Fibroblast of lung (primary cell): Measurements from ENCODE around the gene MED15. TPM values are rescaled to one million over a fixed set of nuclear protein-coding genes. Genes with fewer than 3 reads are reported as not detected.

Experiments
- DNase-seq, 2 donors: peaks; one replicate each; pipeline versions ENCODE4 v3.0.0 to v3.0.0-alpha.2; 2010; ENCODE audit warnings: low read depth in 2 of 2
- H2AFZ ChIP-seq: 2 replicates; pipeline ENCODE4 v1.5.1; 2012; ENCODE audit warnings: low read length, control low read depth, inconsistent platforms
- H3K27ac ChIP-seq: 2 replicates; pipeline ENCODE4 v1.5.1; 2011; ENCODE audit warnings: low read length, control low read depth; ENCODE audit not compliant: insufficient read depth
- H3K27me3 ChIP-seq: 2 replicates; pipeline ENCODE4 v1.5.1; 2011; ENCODE audit warnings: mild to moderate bottlenecking, low read length; ENCODE audit not compliant: control insufficient read depth, insufficient read depth
- H3K36me3 ChIP-seq: 2 replicates; pipeline ENCODE4 v1.5.1; 2011; ENCODE audit warnings: low read length; ENCODE audit not compliant: control insufficient read depth, insufficient read depth
- H3K4me1 ChIP-seq: 2 replicates; pipeline ENCODE4 v1.5.1; 2011; ENCODE audit warnings: low read length; ENCODE audit not compliant: control insufficient read depth, insufficient read depth; ENCODE audit errors: extremely low read depth
- H3K4me2 ChIP-seq: 2 replicates; pipeline ENCODE4 v1.5.1; 2011; ENCODE audit warnings: low read length, control low read depth; ENCODE audit not compliant: insufficient read depth; ENCODE audit errors: extremely low read depth
- H3K4me3 ChIP-seq, 4 experiments: fragments of 200-600 bp in 1 of 4; sonication (generic) in 1 of 4; replicated peaks in 1 of 4; 2 replicates each; pipeline ENCODE4 v1.5.1; 2011 to 2016; ENCODE audit warnings: low read length in 4 of 4, low read depth in 3 of 4, mild to moderate bottlenecking in 3 of 4, control low read depth in 2 of 4, inconsistent platforms in 1 of 4, mixed read lengths in 1 of 4; ENCODE audit not compliant: insufficient read depth in 1 of 4; ENCODE audit errors: control extremely low read depth in 1 of 4
- H3K79me2 ChIP-seq: 2 replicates; pipeline ENCODE4 v1.5.1; 2012; ENCODE audit warnings: mild to moderate bottlenecking, low read length, inconsistent platforms; ENCODE audit not compliant: control insufficient read depth, insufficient read depth
- H3K9ac ChIP-seq: 2 replicates; pipeline ENCODE4 v1.5.1; 2011; ENCODE audit warnings: mild to moderate bottlenecking, low read length, control low read depth; ENCODE audit not compliant: insufficient read depth
- H3K9me3 ChIP-seq: 2 replicates; pipeline ENCODE4 v1.5.1; 2012; ENCODE audit warnings: low read depth, low read length; ENCODE audit not compliant: control insufficient read depth, insufficient read depth
- H4K20me1 ChIP-seq: 2 replicates; pipeline ENCODE4 v1.5.1; 2011; ENCODE audit warnings: low read length; ENCODE audit not compliant: control insufficient read depth, insufficient read depth; ENCODE audit errors: extremely low read depth
- CTCF ChIP-seq, 2 donors: IDR thresholded peaks in 1 of 2; conservative IDR thresholded peaks in 1 of 2; 1 replicate in 1 of 2; 2 replicates in 1 of 2; pipeline ENCODE4 v1.5.1; 2011 to 2012; ENCODE audit warnings: low read length in 2 of 2, control low read depth in 1 of 2, inconsistent platforms in 1 of 2, low read depth in 1 of 2, mild to moderate bottlenecking in 1 of 2
- EZH2 ChIP-seq: IDR thresholded peaks from 2 replicates; pipeline ENCODE4 v1.5.1; 2012; ENCODE audit warnings: low read length, control low read depth, mild to moderate bottlenecking; ENCODE audit errors: missing control alignments
- polyA plus RNA-seq, 2 donors: library from polyadenylated mRNA; depleted of rRNA in 1 of 2; stranded (reverse) in 1 of 2; unstranded in 1 of 2; fragments of >200 nt; gene quantifications; 2 replicates each; pipeline ENCODE4 v1.2.1, GENCODE V29; 2011 to 2012; ENCODE audit warnings: missing spikeins in 1 of 2
- total RNA-seq: library from RNA; depleted of rRNA; stranded (reverse); fragments of >200 nt; gene quantifications from 2 replicates; pipeline ENCODE4 v1.2.1, GENCODE V29; 2014

MED15 gene
- total and polyA plus RNA-seq, 2 donors (not counting 1 experiment from before 2014, with no cell fraction given), result 28.6 TPM

- no peak overlapping the region for H3K4me3 ChIP-seq
- H3K27ac ChIP-seq, result peak overlapping the region; percentile 79
- H3K79me2 ChIP-seq, result peaks cover 92% of the 10 kb centered on the region
- H3K9ac ChIP-seq, result no peak overlapping the region
- TF ChIP-seq CTCF (conservative IDR thresholded peaks at IDR 0.05 in 1 of 2, IDR thresholded peaks at IDR 0.05 in 1 of 2; ENCODE audit: low read depth in 1 of 2, low read length in 2 of 2) (no peak), EZH2 (no peak)
- H3K9me3 ChIP-seq, result no peaks in the 10 kb centered on the region
- H3K4me2 ChIP-seq, result peak overlapping the region; percentile 69
- H3K4me1 ChIP-seq, result peaks cover 48% of the 10 kb centered on the region
- H3K36me3 ChIP-seq, result peaks cover 5% of the 10 kb centered on the region
- no peak overlapping the region for H2AFZ ChIP-seq
- no peaks in the 10 kb centered on the region for H3K27me3 ChIP-seq
- no peaks in the 10 kb centered on the region for H4K20me1 ChIP-seq
- DNase-seq, result peak; percentile 68 to 86
Measured at GRCh38 chr22:20526628-20527355, 19.4 kb downstream of the MED15 start.

- no peak for TF ChIP-seq EZH2
- no peak for TF ChIP-seq CTCF (conservative IDR thresholded peaks at IDR 0.05 in 1 of 2, IDR thresholded peaks at IDR 0.05 in 1 of 2; ENCODE audit: low read depth in 1 of 2, low read length in 2 of 2)
- no peaks in the 10 kb centered on the region for H4K20me1 ChIP-seq
- H3K27ac ChIP-seq, result no peak overlapping the region
- DNase-seq, result no peak
- no peak overlapping the region for H3K9ac ChIP-seq
- no peak overlapping the region for H3K4me3 ChIP-seq
- no peak overlapping the region for H2AFZ ChIP-seq
- H3K79me2 ChIP-seq, result peaks cover 92% of the 10 kb centered on the region
- H3K27me3 ChIP-seq, result no peaks in the 10 kb centered on the region
- peaks cover 8% of the 10 kb centered on the region for H3K36me3 ChIP-seq
- no peaks in the 10 kb centered on the region for H3K9me3 ChIP-seq
- no peak overlapping the region for H3K4me2 ChIP-seq
- peaks cover 46% of the 10 kb centered on the region for H3K4me1 ChIP-seq
Measured at GRCh38 chr22:20528405-20528978, 21.1 kb downstream of the MED15 start.

- Histone ChIP-seq H3K27me3 (no peaks in the 10 kb centered on the region), H3K9me3 (no peaks in the 10 kb centered on the region), H3K4me1 (peaks cover 41% of the 10 kb centered on the region), H4K20me1 (no peaks in the 10 kb centered on the region), H3K4me2 (peak overlapping the region; percentile 64), H3K9ac (peak overlapping the region; percentile 43), H3K36me3 (peaks cover 13% of the 10 kb centered on the region), H2AFZ (no peak overlapping the region), H3K4me3 (no peak overlapping the region), H3K79me2 (peaks cover 90% of the 10 kb centered on the region), H3K27ac (peak overlapping the region; percentile 96)
- peak; percentile 60 to 91 for DNase-seq
- TF ChIP-seq EZH2 (no peak), CTCF (conservative IDR thresholded peaks at IDR 0.05 in 1 of 2, IDR thresholded peaks at IDR 0.05 in 1 of 2; ENCODE audit: low read depth in 1 of 2, low read length in 2 of 2) (no peak)
Measured at GRCh38 chr22:20530368-20531153, 23.2 kb downstream of the MED15 start.
